Smooth muscle cell (in vitro differentiated cells): ENCODE measurements around the gene NT5DC3. TPM values are rescaled to one million over a fixed set of nuclear protein-coding genes. Genes with fewer than 3 reads are reported as not detected.

Experiments
- DNase-seq: peaks from one replicate; lab custom pipeline; 2025; ENCODE audit not compliant: unreplicated experiment; lab: John Stamatoyannopoulos, UW
- H2AFZ ChIP-seq: fragments of 200-600 bp; sonication (generic); 2 replicates; pipeline ENCODE4 v1.6.0; 2016; ENCODE audit warnings: antibody characterized with exemption, low read depth, mild to moderate bottlenecking
- H3F3A ChIP-seq: fragments of 200-600 bp; sonication (generic); 2 replicates; pipeline ENCODE4 v1.6.0; 2017; ENCODE audit warnings: antibody characterized with exemption, low read depth
- H3K27ac ChIP-seq: fragments of 200-600 bp; sonication (generic); 2 replicates; pipeline ENCODE4 v1.5.1; 2016; ENCODE audit warnings: low read depth, mild to moderate bottlenecking
- H3K27me3 ChIP-seq: fragments of 200-600 bp; sonication (generic); 2 replicates; pipeline ENCODE4 v1.6.1; 2016; ENCODE audit warnings: low read depth, mild to moderate bottlenecking
- H3K36me3 ChIP-seq: fragments of 200-600 bp; sonication (generic); 2 replicates; pipeline ENCODE4 v1.5.1; 2016; ENCODE audit warnings: low read depth
- H3K4me1 ChIP-seq: fragments of 200-600 bp; sonication (generic); 2 replicates; pipeline ENCODE4 v1.5.1; 2016; ENCODE audit warnings: low read depth
- H3K4me2 ChIP-seq: fragments of 200-600 bp; sonication (generic); 2 replicates; pipeline ENCODE4 v1.6.0; 2016; ENCODE audit warnings: mild to moderate bottlenecking
- H3K4me3 ChIP-seq: fragments of 200-600 bp; sonication (generic); 2 replicates; pipeline ENCODE4 v1.5.1; 2016; ENCODE audit warnings: mild to moderate bottlenecking
- H3K79me2 ChIP-seq: fragments of 200-600 bp; sonication (generic); 2 replicates; pipeline ENCODE4 v1.6.0; 2016; ENCODE audit warnings: low read depth, mild to moderate bottlenecking
- H3K9ac ChIP-seq: fragments of 200-600 bp; sonication (generic); 2 replicates; pipeline ENCODE4 v1.6.0; 2016; ENCODE audit warnings: low read depth
- H3K9me3 ChIP-seq: fragments of 200-600 bp; sonication (generic); replicated peaks from 2 replicates; pipeline ENCODE4 v1.5.1; 2016; ENCODE audit warnings: low read depth
- H4K20me1 ChIP-seq: fragments of 200-600 bp; sonication (generic); 2 replicates; pipeline ENCODE4 v1.6.0; 2016; ENCODE audit warnings: low read depth
- CTCF ChIP-seq: fragments of 200-600 bp; sonication (generic); IDR thresholded peaks from 2 replicates; pipeline ENCODE4 v1.5.1; 2017; ENCODE audit warnings: borderline replicate concordance, mild to moderate bottlenecking, antibody characterized with exemption; ENCODE audit not compliant: insufficient read depth, poor library complexity, severe bottlenecking
- WGBS: methylation state at CpG from one replicate; pipeline ENCODE4 v1.1.7; 2016; ENCODE audit warnings: low lambda C conversion rate; 5-methylcytosine and 5-hydroxymethylcytosine counted together
- polyA plus RNA-seq: library from polyadenylated mRNA; unstranded; fragments of >200 nt; fragmentation: Nextera tagmentation; extraction: Ambion mirVana; gene quantifications from 2 replicates; pipeline ENCODE4 v1.2.1, GENCODE V29; 2016
- total RNA-seq: library from RNA; depleted of rRNA; stranded (reverse); fragments of >200 nt; gene quantifications from 2 replicates; pipeline ENCODE4 v1.2.3, GENCODE V29; 2014

The NT5DC3 gene
- total and polyA plus RNA-seq, 2 experiments from 2014 or later: 0.57 to 1.4 TPM

GRCh38 chr12:103798586-103798985, 42.4 kb downstream of the NT5DC3 start:
- Histone ChIP-seq H3K4me3 (no peak overlapping the region), H3K27ac (no peak overlapping the region), H3K79me2 (no peaks in the 10 kb centered on the region), H3K4me2 (no peak overlapping the region), H4K20me1 (no peaks in the 10 kb centered on the region), H3K27me3 (no peaks in the 10 kb centered on the region), H3K36me3 (no peaks in the 10 kb centered on the region), H3K9me3 (no peaks in the 10 kb centered on the region), H3F3A (no peaks in the 10 kb centered on the region), H2AFZ (no peak overlapping the region), H3K4me1 (no peaks in the 10 kb centered on the region), H3K9ac (no peak overlapping the region)
- DNase-seq: no peak
- TF ChIP-seq CTCF: no peak
- 83% methylated on average over 4 of the region's 4 CpGs for WGBS

- Histone ChIP-seq H2AFZ (no peak overlapping the region), H3K4me2 (no peak overlapping the region), H3K27me3 (no peaks in the 10 kb centered on the region), H3K4me1 (no peaks in the 10 kb centered on the region), H3K4me3 (no peak overlapping the region), H3K9me3 (no peaks in the 10 kb centered on the region), H3K36me3 (no peaks in the 10 kb centered on the region), H3K79me2 (no peaks in the 10 kb centered on the region), H3K9ac (no peak overlapping the region), H4K20me1 (no peaks in the 10 kb centered on the region), H3F3A (no peaks in the 10 kb centered on the region), H3K27ac (no peak overlapping the region)
- WGBS: 83% methylated on average over 4 of the region's 4 CpGs
- DNase-seq: no peak
- TF ChIP-seq CTCF: no peak
Observed at GRCh38 chr12:103794309-103795213, 46.5 kb downstream of the NT5DC3 start.

GRCh38 chr12:103793512-103794045, 47.5 kb downstream of the NT5DC3 start:
- Histone ChIP-seq H3K4me2 (no peak overlapping the region), H3K27me3 (no peaks in the 10 kb centered on the region), H3K36me3 (no peaks in the 10 kb centered on the region), H3K9ac (no peak overlapping the region), H3K79me2 (no peaks in the 10 kb centered on the region), H3K4me1 (no peaks in the 10 kb centered on the region), H3K27ac (no peak overlapping the region), H4K20me1 (no peaks in the 10 kb centered on the region), H3K9me3 (no peaks in the 10 kb centered on the region), H2AFZ (no peak overlapping the region), H3F3A (no peaks in the 10 kb centered on the region), H3K4me3 (no peak overlapping the region)
- DNase-seq: no peak
- no peak for TF ChIP-seq CTCF
- 90% methylated on average over 9 of the region's 9 CpGs for WGBS

GRCh38 chr12:103793046-103793445, 48.0 kb downstream of the NT5DC3 start:
- Histone ChIP-seq H3K4me1 (no peaks in the 10 kb centered on the region), H3K27me3 (no peaks in the 10 kb centered on the region), H2AFZ (no peak overlapping the region), H3F3A (no peaks in the 10 kb centered on the region), H3K9me3 (no peaks in the 10 kb centered on the region), H3K4me2 (no peak overlapping the region), H3K79me2 (no peaks in the 10 kb centered on the region), H3K9ac (no peak overlapping the region), H3K36me3 (no peaks in the 10 kb centered on the region), H4K20me1 (no peaks in the 10 kb centered on the region), H3K27ac (no peak overlapping the region), H3K4me3 (no peak overlapping the region)
- 66% methylated on average over 3 of the region's 3 CpGs for WGBS
- no peak for TF ChIP-seq CTCF
- no peak for DNase-seq
